SK-N-SH (cell line): Measurements from ENCODE around the gene EDIL3.

Source experiments
- MXI1 ChIP-seq: IDR thresholded peaks from 2 replicates; pipeline ENCODE4 v1.6.1; 2012; ENCODE audit warnings: mild to moderate bottlenecking, low read depth, low read length, improper control_type of control experiment
- TF ChIP-seq, protein P1 (sequence below): IDR thresholded peaks from 2 replicates; pipeline ENCODE4 v1.4.0; 2012; ENCODE audit warnings: low read depth
- TF ChIP-seq, protein P2 (sequence below): fragments of 200-600 bp; sonication (generic); IDR thresholded peaks from 2 replicates; pipeline ENCODE4 v1.6.1; 2017; ENCODE audit warnings: antibody characterized with exemption, mild to moderate bottlenecking, moderate library complexity

DNA sequence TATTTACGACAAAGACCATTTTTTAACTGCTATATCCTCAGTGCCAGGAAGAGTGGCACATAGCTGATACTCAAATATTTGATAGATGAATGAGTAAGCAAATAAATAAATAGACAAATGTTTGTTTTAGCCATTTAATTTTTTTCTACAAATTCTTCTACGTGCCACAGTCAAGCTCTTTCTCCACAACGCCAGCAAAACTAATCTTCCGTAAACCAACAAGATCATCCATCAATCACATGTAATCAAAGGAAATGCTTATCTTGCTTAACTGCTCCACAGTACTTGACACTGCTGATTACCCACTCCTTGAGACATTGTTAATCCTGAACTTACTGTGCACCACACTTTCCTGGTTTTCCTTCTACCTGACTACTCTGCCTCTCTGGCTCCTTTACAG, 136.7 kb downstream of the EDIL3 start:
- TF ChIP-seq, protein P1, sequence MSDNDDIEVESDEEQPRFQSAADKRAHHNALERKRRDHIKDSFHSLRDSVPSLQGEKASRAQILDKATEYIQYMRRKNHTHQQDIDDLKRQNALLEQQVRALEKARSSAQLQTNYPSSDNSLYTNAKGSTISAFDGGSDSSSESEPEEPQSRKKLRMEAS: no peak
- TF ChIP-seq, protein P2, sequence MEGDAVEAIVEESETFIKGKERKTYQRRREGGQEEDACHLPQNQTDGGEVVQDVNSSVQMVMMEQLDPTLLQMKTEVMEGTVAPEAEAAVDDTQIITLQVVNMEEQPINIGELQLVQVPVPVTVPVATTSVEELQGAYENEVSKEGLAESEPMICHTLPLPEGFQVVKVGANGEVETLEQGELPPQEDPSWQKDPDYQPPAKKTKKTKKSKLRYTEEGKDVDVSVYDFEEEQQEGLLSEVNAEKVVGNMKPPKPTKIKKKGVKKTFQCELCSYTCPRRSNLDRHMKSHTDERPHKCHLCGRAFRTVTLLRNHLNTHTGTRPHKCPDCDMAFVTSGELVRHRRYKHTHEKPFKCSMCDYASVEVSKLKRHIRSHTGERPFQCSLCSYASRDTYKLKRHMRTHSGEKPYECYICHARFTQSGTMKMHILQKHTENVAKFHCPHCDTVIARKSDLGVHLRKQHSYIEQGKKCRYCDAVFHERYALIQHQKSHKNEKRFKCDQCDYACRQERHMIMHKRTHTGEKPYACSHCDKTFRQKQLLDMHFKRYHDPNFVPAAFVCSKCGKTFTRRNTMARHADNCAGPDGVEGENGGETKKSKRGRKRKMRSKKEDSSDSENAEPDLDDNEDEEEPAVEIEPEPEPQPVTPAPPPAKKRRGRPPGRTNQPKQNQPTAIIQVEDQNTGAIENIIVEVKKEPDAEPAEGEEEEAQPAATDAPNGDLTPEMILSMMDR: no peak
- no peak for TF ChIP-seq MXI1
